H1 (cell line): ENCODE measurements around the gene UBE2H. TPM values are rescaled to one million over a fixed set of nuclear protein-coding genes. Genes with fewer than 3 reads are reported as not detected.
A peak's percentile ranks its signal among the peaks of the same experiment; 100 is the strongest.

ENCODE experiments used
- CTCF ChIA-PET: fragments of 300-600 bp; sonication (Branson Sonifier 250); formaldehyde crosslinking; loops from one replicate; lab custom pipeline; 2021; ENCODE audit not compliant: partially characterized antibody; lab: Charles Lee
- POLR2A ChIA-PET: fragments of 300-600 bp; sonication (Branson Sonifier 250); formaldehyde crosslinking; loops from one replicate; lab custom pipeline; 2021; ENCODE audit warnings: inconsistent platforms; ENCODE audit not compliant: partially characterized antibody; lab: Charles Lee
- DNase-seq, 2 experiments: peaks; one replicate each; pipeline versions ENCODE4 v3.0.0 to v3.0.0-alpha.2; 2010 to 2022; ENCODE audit warnings: low spot score in 2 of 2, low read depth in 1 of 2, mixed read lengths in 1 of 2
- FAIRE-seq: peaks from 2 replicates; lab custom pipeline; 2011; peaks lifted over from hg19 to GRCh38; lab: Jason Lieb, UNC
- H2AFZ ChIP-seq: 2 replicates; pipeline ENCODE4 v1.8.1; 2012; ENCODE audit warnings: low read length, inconsistent platforms
- H2AK5ac ChIP-seq: 2 replicates; pipeline ENCODE4 v1.6.1; 2013; ENCODE audit warnings: low read depth, low read length
- H2BK120ac ChIP-seq: replicated peaks from 2 replicates; pipeline ENCODE3; 2013; ENCODE audit warnings: low read depth, low read length, inconsistent platforms
- H2BK12ac ChIP-seq: 2 replicates; pipeline ENCODE4 v1.6.1; 2013; ENCODE audit warnings: low read depth, low read length
- H2BK15ac ChIP-seq: 2 replicates; pipeline ENCODE4 v1.6.1; 2013; ENCODE audit warnings: low read length
- H2BK20ac ChIP-seq: 2 replicates; pipeline ENCODE4 v1.6.1; 2013; ENCODE audit warnings: low read length
- H2BK5ac ChIP-seq: 2 replicates; pipeline ENCODE4 v1.6.1; 2013; ENCODE audit warnings: low read depth, low read length
- H3K14ac ChIP-seq: 2 replicates; pipeline ENCODE4 v1.6.1; 2013; ENCODE audit warnings: inconsistent platforms; ENCODE audit not compliant: insufficient read length
- H3K18ac ChIP-seq: 2 replicates; pipeline ENCODE4 v1.6.1; 2013; ENCODE audit warnings: low read length; ENCODE audit errors: extremely low read depth
- H3K23ac ChIP-seq: 2 replicates; pipeline ENCODE4 v1.6.1; 2013; ENCODE audit warnings: inconsistent platforms; ENCODE audit not compliant: insufficient read length
- H3K23me2 ChIP-seq: 2 replicates; pipeline ENCODE4 v1.6.1; 2013; ENCODE audit warnings: low read depth, low read length
- H3K27ac ChIP-seq: 2 replicates; pipeline ENCODE4 v1.6.1; 2011; ENCODE audit warnings: low read depth, low read length, inconsistent platforms
- H3K27me3 ChIP-seq, 4 experiments: replicated peaks in 1 of 4; 1 replicate in 1 of 4; 2 replicates in 3 of 4; pipeline versions ENCODE4 v1.6.1 to v1.8.1; 2011 to 2013; ENCODE audit warnings: low read length in 3 of 4, mild to moderate bottlenecking in 3 of 4, inconsistent platforms in 2 of 4, mixed read lengths in 2 of 4, moderate library complexity in 1 of 4; ENCODE audit not compliant: control insufficient read depth in 3 of 4, insufficient read depth in 3 of 4; ENCODE audit errors: extremely low read depth in 1 of 4
- H3K36me3 ChIP-seq, 4 experiments: 2 replicates each; pipeline versions ENCODE4 v1.6.1 to v1.8.1; 2011 to 2013; ENCODE audit warnings: mild to moderate bottlenecking in 4 of 4, low read length in 3 of 4, moderate library complexity in 2 of 4, control low read depth in 1 of 4, inconsistent platforms in 1 of 4; ENCODE audit not compliant: insufficient read depth in 4 of 4, control insufficient read depth in 2 of 4
- H3K4ac ChIP-seq: replicated peaks from 2 replicates; pipeline ENCODE3; 2013; ENCODE audit warnings: low read length, low read depth, mixed read lengths, inconsistent platforms; ENCODE audit not compliant: insufficient read length
- H3K4me1 ChIP-seq, 4 experiments: replicated peaks in 1 of 4; 1 replicate in 1 of 4; 2 replicates in 3 of 4; pipeline versions ENCODE4 v1.6.1 to v1.8.1; 2011 to 2013; ENCODE audit warnings: low read length in 3 of 4, inconsistent platforms in 2 of 4, mixed read lengths in 1 of 4; ENCODE audit not compliant: insufficient read depth in 4 of 4, control insufficient read depth in 3 of 4
- H3K4me2 ChIP-seq, 2 experiments: 2 replicates each; pipeline versions ENCODE4 v1.6.1 to v1.8.1; 2011 to 2013; ENCODE audit warnings: low read depth in 2 of 2, low read length in 2 of 2, control low read depth in 1 of 2, inconsistent platforms in 1 of 2, mild to moderate bottlenecking in 1 of 2; ENCODE audit not compliant: insufficient read depth in 1 of 2
- H3K4me3 ChIP-seq, 4 experiments: fragments of 200-600, 300-600 bp in 1 of 4; sonication (generic), shearing (Covaris generic), sonication (Bioruptor Twin) in 1 of 4; 2 replicates each; pipeline versions ENCODE4 v1.5.1 to v1.8.1; 2011 to 2016; ENCODE audit warnings: low read length in 4 of 4, low read depth in 3 of 4, control low read depth in 2 of 4, inconsistent platforms in 2 of 4, mild to moderate bottlenecking in 2 of 4, mixed read lengths in 1 of 4, moderate library complexity in 1 of 4; ENCODE audit not compliant: insufficient read depth in 2 of 4; ENCODE audit errors: extremely low read depth in 1 of 4
- H3K56ac ChIP-seq: replicated peaks from 2 replicates; pipeline ENCODE3; 2013; ENCODE audit warnings: low read depth, mild to moderate bottlenecking, mixed read lengths, low read length, inconsistent platforms; ENCODE audit not compliant: insufficient read length
- H3K79me1 ChIP-seq: 2 replicates; pipeline ENCODE4 v1.6.1; 2013; ENCODE audit warnings: low read depth, low read length, control low read depth
- H3K79me2 ChIP-seq, 2 experiments: 2 replicates each; pipeline versions ENCODE4 v1.6.1 to v1.8.1; 2012 to 2013; ENCODE audit warnings: low read length in 2 of 2, mild to moderate bottlenecking in 2 of 2, inconsistent platforms in 1 of 2; ENCODE audit not compliant: insufficient read depth in 2 of 2, control insufficient read depth in 1 of 2
- H3K9ac ChIP-seq, 4 experiments: replicated peaks in 1 of 4; 1 replicate in 1 of 4; 2 replicates in 3 of 4; pipeline versions ENCODE4 v1.6.1 to v1.8.1; 2011 to 2013; ENCODE audit warnings: low read depth in 3 of 4, low read length in 3 of 4, control low read depth in 2 of 4, mild to moderate bottlenecking in 2 of 4, moderate library complexity in 2 of 4, inconsistent platforms in 1 of 4; ENCODE audit errors: extremely low read depth in 1 of 4
- H3K9me3 ChIP-seq, 2 experiments: 2 replicates each; pipeline versions ENCODE4 v1.6.1 to v1.8.1; 2012 to 2013; ENCODE audit warnings: mild to moderate bottlenecking in 2 of 2, moderate library complexity in 2 of 2, control low read depth in 1 of 2, inconsistent platforms in 1 of 2, low read depth in 1 of 2, low read length in 1 of 2, mixed read lengths in 1 of 2; ENCODE audit not compliant: insufficient read depth in 2 of 2
- H4K20me1 ChIP-seq, 2 experiments: replicated peaks in 1 of 2; 2 replicates each; pipeline versions ENCODE3 to v1.8.1; 2011 to 2013; ENCODE audit warnings: inconsistent platforms in 2 of 2, low read length in 2 of 2, mild to moderate bottlenecking in 1 of 2; ENCODE audit not compliant: insufficient read depth in 2 of 2, control insufficient read depth in 1 of 2
- H4K5ac ChIP-seq: 2 replicates; pipeline ENCODE4 v1.6.1; 2013; ENCODE audit warnings: low read length, low read depth, mixed read lengths, inconsistent platforms; ENCODE audit not compliant: insufficient read length
- H4K8ac ChIP-seq: 2 replicates; pipeline ENCODE4 v1.8.0; 2013; ENCODE audit warnings: mild to moderate bottlenecking, moderate library complexity, low read length, inconsistent platforms; ENCODE audit not compliant: insufficient read depth; ENCODE audit errors: extremely low read depth
- H4K91ac ChIP-seq: replicated peaks from 2 replicates; pipeline ENCODE3; 2013; ENCODE audit warnings: low read length, mixed read lengths, inconsistent platforms; ENCODE audit not compliant: insufficient read length
- RAD21 ChIP-seq, 2 experiments: IDR thresholded peaks in 1 of 2; conservative IDR thresholded peaks in 1 of 2; 2 replicates each; pipeline ENCODE4 v1.6.1; 2011; ENCODE audit warnings: low read depth in 2 of 2, low read length in 2 of 2, improper control_type of control experiment in 1 of 2, inconsistent platforms in 1 of 2, mild to moderate bottlenecking in 1 of 2, moderate library complexity in 1 of 2
- SRF ChIP-seq: IDR thresholded peaks from 2 replicates; pipeline ENCODE4 v1.6.1; 2011; ENCODE audit warnings: mild to moderate bottlenecking, low read depth, low read length, moderate library complexity
- WGBS, 2 experiments: shearing (Covaris generic) in 1 of 2; methylation state at CpG; one replicate each; pipeline versions ENCODE4 v1.1.6 to v1.1.7; 2013 to 2015; ENCODE audit warnings: low lambda C conversion rate in 2 of 2, mixed read lengths in 2 of 2, inconsistent platforms in 1 of 2, low coverage in 1 of 2, missing lambda C conversion rate in 1 of 2; ENCODE audit not compliant: insufficient replicate concordance in 2 of 2, insufficient coverage in 1 of 2, insufficient read length in 1 of 2; ENCODE audit errors: extremely low coverage in 1 of 2, missing lambda C conversion rate in 1 of 2; 5-methylcytosine and 5-hydroxymethylcytosine counted together
- polyA plus RNA-seq, 7 experiments: library from polyadenylated mRNA; depleted of rRNA in 3 of 7; stranded (reverse) in 5 of 7; unstranded in 2 of 7; fragments of >200 nt in 5 of 7; fragments of 200-250 nt in 2 of 7; gene quantifications; 1 replicate in 5 of 7; 2 replicates in 1 of 7; 4 replicates in 1 of 7; pipeline versions ENCODE4 v1.2.1 to v1.2.3, GENCODE V29; 2011 to 2013; ENCODE audit warnings: missing spikeins in 2 of 7, mixed read lengths in 2 of 7
- total RNA-seq: library from RNA; stranded (reverse); fragmentation: NEBNext Ultra II Directional; extraction: Animal tissue kit (Norgen Biotek cat#: 25700); gene quantifications from 2 replicates; pipeline ENCODE4 v1.2.1, GENCODE V29; 2021

UBE2H gene
- total and polyA plus RNA-seq, 2 of the 8 experiments (the other 6 are each of a cell fraction or from before 2014, with no cell fraction given), result 30.6 to 62.2 TPM

GRCh38 chr7:129955993-129956543 lies 3.3 kb upstream of the UBE2H start:
- DNase-seq (no peak), FAIRE-seq (no peak)
- TF ChIP-seq RAD21 (IDR thresholded peaks at IDR 0.05 in 1 of 2, conservative IDR thresholded peaks at IDR 0.05 in 1 of 2; ENCODE audit: low read depth in 2 of 2, low read length in 2 of 2) (no peak), SRF (no peak)
- Histone ChIP-seq H4K20me1 (peaks cover 1 to 2% of the 10 kb centered on the region in 2 experiments), H3K23me2 (peaks cover 9% of the 10 kb centered on the region; the same call in 1 of the 2 replicates), H3K4me2 (no peak overlapping the region), H2BK15ac (no peak overlapping the region), H4K8ac (no peak overlapping the region), H3K79me2 (peaks cover 8 to 17% of the 10 kb centered on the region in 2 experiments), H3K79me1 (no peaks in the 10 kb centered on the region), H3K56ac (no peak overlapping the region), H3K27ac (no peak overlapping the region), H2BK5ac (no peak overlapping the region), H2BK12ac (no peak overlapping the region), H3K4me1 (peaks cover 0 to 4% (median 3%) of the 10 kb centered on the region in 4 experiments; a peak in 4 of 7 replicates), H3K27me3 (no peaks in the 10 kb centered on the region), H3K23ac (no peak overlapping the region), H2AFZ (0 out of 2 replicates have a peak overlapping the region, but pooled peaks have one; percentile 14), H3K9ac (no peak overlapping the region), H2BK20ac (no peak overlapping the region), H3K18ac (no peak overlapping the region), H2BK120ac (no peak overlapping the region), H3K14ac (no peak overlapping the region), H3K36me3 (no peaks in the 10 kb centered on the region), H2AK5ac (no peak overlapping the region), H4K5ac (no peak overlapping the region), H3K4me3 (no peak overlapping the region), H3K4ac (no peak overlapping the region), H4K91ac (no peak overlapping the region), H3K9me3 (no peaks in the 10 kb centered on the region)
- POLR2A ChIA-PET, result interaction anchor here (0.6 kb wide), 1 partner anchor 202 kb away, joined by 5 read pairs; no protein-coding TSS in a partner anchor
- WGBS, 2 experiments, result 95% methylated on average over 8 of the region's 8 CpGs; no CpG with 5 or more reads in 1 of the 2 experiments
- CTCF ChIA-PET, result interaction anchor here (0.7 to 2.3 kb wide), 3 partner anchors 23 to 348 kb away, joined by 3 to 7 read pairs (median 5); no protein-coding TSS in a partner anchor
